C4-2B (cell line): ENCODE measurements around the gene CAMK4.

Experiments
- CTCF ChIP-seq: fragments of 450-650 bp; conservative IDR thresholded peaks from 2 replicates; pipeline ENCODE4 v1.5.1; 2017; ENCODE audit warnings: mild to moderate bottlenecking
- ZFX ChIP-seq: fragments of 450-650 bp; IDR thresholded peaks from 2 replicates; pipeline ENCODE4 v1.6.1; 2017

- TF ChIP-seq CTCF: no peak
- no peak for TF ChIP-seq ZFX
Measured at GRCh38 chr5:111392181-111392580, 168.0 kb downstream of the CAMK4 start.
